Tibial artery (tissue), 4 donors: ENCODE measurements around the gene CDC16.

Experiments used
- DNase-seq, 2 donors: peaks; one replicate each; pipeline ENCODE4 v3.0.0-alpha.2; 2019
- H3K27ac ChIP-seq, 2 donors: fragments of 200-600 bp; sonication (generic) in 1 of 2; 1 replicate in 1 of 2; 2 replicates in 1 of 2; pipeline ENCODE4 v1.5.1; 2018 to 2019; ENCODE audit warnings: mild to moderate bottlenecking in 1 of 2
- H3K27me3 ChIP-seq, 2 donors: fragments of 200-600 bp; sonication (generic) in 1 of 2; one replicate each; pipeline versions ENCODE4 v1.5.1 to v1.6.0; 2016 to 2019
- H3K36me3 ChIP-seq, 3 donors: fragments of 200-600 bp; sonication (generic) in 2 of 3; one replicate each; pipeline ENCODE4 v1.5.1; 2016 to 2019; ENCODE audit warnings: mild to moderate bottlenecking in 2 of 3
- H3K4me1 ChIP-seq, 4 donors: fragments of 200-600 bp; sonication (generic) in 2 of 4; 1 replicate in 3 of 4; 2 replicates in 1 of 4; pipeline ENCODE4 v1.5.1; 2016 to 2019
- H3K4me3 ChIP-seq, 2 donors: fragments of 200-600 bp; sonication (generic) in 1 of 2; 1 replicate in 1 of 2; 2 replicates in 1 of 2; pipeline ENCODE4 v1.5.1; 2018 to 2019; ENCODE audit warnings: mild to moderate bottlenecking in 2 of 2
- H3K9me3 ChIP-seq, 3 donors: fragments of 200-600 bp; sonication (generic) in 1 of 3; one replicate each; pipeline ENCODE4 v1.5.1; 2016 to 2019
- intact Hi-C: fragments of 100-400 bp; cut with DNase I; formaldehyde crosslinking; loops from one replicate; pipeline ENCODE4 v1.15.0; 2023; ENCODE audit warnings: low total_unique reads
- TF ChIP-seq, protein P1 (sequence below), 2 experiments: fragments of 200-600 bp in 1 of 2; fragments of 450-650 bp in 1 of 2; IDR thresholded peaks; one replicate each; pipeline ENCODE4 v1.5.1; 2017 to 2019; ENCODE audit warnings: antibody characterized with exemption in 2 of 2, mild to moderate bottlenecking in 1 of 2, moderate library complexity in 1 of 2

The CDC16 gene

DNA sequence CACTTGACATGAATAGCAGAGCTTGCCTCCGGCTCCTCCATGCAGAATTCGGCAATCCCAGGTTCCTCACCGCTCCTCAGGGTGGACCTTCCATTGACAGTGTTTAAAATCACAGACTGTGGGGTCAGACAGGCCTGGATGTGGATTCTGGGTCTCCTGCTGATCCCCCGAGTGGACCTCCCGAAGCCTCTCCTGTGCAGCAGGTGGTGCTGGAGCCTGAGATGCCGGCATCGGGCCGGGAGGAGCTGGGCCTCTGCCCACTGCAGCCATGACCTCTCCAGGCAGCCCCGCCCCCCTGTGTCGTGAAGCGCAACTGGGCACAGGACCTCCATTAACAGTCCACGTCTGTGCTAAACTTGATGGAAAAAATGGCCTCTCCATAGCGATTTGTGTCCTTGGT lies 10.5 kb upstream of the CDC16 start:
- TF ChIP-seq, protein P1, sequence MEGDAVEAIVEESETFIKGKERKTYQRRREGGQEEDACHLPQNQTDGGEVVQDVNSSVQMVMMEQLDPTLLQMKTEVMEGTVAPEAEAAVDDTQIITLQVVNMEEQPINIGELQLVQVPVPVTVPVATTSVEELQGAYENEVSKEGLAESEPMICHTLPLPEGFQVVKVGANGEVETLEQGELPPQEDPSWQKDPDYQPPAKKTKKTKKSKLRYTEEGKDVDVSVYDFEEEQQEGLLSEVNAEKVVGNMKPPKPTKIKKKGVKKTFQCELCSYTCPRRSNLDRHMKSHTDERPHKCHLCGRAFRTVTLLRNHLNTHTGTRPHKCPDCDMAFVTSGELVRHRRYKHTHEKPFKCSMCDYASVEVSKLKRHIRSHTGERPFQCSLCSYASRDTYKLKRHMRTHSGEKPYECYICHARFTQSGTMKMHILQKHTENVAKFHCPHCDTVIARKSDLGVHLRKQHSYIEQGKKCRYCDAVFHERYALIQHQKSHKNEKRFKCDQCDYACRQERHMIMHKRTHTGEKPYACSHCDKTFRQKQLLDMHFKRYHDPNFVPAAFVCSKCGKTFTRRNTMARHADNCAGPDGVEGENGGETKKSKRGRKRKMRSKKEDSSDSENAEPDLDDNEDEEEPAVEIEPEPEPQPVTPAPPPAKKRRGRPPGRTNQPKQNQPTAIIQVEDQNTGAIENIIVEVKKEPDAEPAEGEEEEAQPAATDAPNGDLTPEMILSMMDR (IDR thresholded peaks at IDR 0.05), result no peak
- Histone ChIP-seq H3K36me3 (no peaks in the 10 kb centered on the region), H3K9me3 (no peaks in the 10 kb centered on the region), H3K4me3 (no peak overlapping the region), H3K27me3 (peaks cover 0 to 15% of the 10 kb centered on the region in 2 donors), H3K27ac (no peak overlapping the region), H3K4me1 (peaks cover 0 to 9% (median 2%) of the 10 kb centered on the region in 4 donors)
- intact Hi-C loops, result no loop called here
- no peak for DNase-seq

DNA sequence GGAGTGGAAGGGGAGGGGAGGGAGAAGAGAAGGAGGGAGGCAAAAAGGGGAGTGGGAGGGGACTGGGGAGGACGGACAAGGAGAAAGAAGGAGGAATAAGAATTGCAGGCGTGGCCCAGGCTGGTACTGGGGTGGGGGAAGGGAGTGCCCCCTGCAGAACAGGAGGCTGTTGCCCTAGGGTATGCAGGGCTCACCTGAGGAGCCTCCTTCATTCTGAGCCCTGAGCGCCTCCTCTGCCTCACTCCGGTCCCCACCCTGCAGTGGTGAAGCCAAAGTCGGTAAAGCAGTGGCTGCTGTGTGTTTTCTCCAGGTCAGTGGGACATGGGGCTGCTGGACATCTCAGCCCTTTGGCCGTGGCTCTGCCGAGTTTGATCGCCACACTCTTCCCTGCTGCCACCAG lies 9.1 kb upstream of the CDC16 start:
- TF ChIP-seq, protein P1 (IDR thresholded peaks at IDR 0.05), result no peak
- H3K4me1 ChIP-seq, result peaks cover 0 to 9% (median 2%) of the 10 kb centered on the region in 4 donors
- H3K4me3 ChIP-seq, result no peak overlapping the region
- intact Hi-C loops, result loop anchor here (2.0 kb wide), 1 partner anchor 277 kb away; no protein-coding TSS in a partner anchor
- DNase-seq, result no peak
- H3K27me3 ChIP-seq, result peaks cover 0 to 16% of the 10 kb centered on the region in 2 donors
- no peaks in the 10 kb centered on the region for H3K9me3 ChIP-seq
- no peak overlapping the region for H3K27ac ChIP-seq
- no peaks in the 10 kb centered on the region for H3K36me3 ChIP-seq

DNA sequence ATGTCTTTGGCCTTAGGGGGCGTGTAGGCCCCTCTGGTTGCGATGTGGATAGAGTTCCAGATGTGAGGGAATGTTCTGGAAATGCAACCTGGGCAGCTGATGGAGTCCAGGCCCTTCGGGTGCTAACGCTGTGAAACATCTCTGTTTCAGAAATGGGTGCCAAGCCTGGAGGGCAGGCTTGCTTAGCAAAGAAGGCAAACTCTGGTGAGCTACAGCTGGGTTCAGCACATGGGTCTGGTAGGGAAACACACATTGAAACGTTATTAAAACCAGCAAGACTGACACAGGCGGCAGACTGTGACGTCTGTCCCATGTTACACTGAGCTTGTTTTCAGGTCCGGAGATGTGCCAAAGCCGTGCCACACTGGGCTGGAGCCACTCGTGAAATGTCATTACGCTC lies 8.6 kb upstream of the CDC16 start:
- Histone ChIP-seq H3K4me1 (peaks cover 0 to 9% (median 2%) of the 10 kb centered on the region in 4 donors), H3K27me3 (peaks cover 0 to 16% of the 10 kb centered on the region in 2 donors), H3K4me3 (no peak overlapping the region), H3K9me3 (no peaks in the 10 kb centered on the region), H3K36me3 (no peaks in the 10 kb centered on the region), H3K27ac (no peak overlapping the region)
- intact Hi-C loops, result loop anchor here (2.0 kb wide), 1 partner anchor 277 kb away; no protein-coding TSS in a partner anchor
- TF ChIP-seq, protein P1 (IDR thresholded peaks at IDR 0.05), result no peak
- DNase-seq, result no peak

DNA sequence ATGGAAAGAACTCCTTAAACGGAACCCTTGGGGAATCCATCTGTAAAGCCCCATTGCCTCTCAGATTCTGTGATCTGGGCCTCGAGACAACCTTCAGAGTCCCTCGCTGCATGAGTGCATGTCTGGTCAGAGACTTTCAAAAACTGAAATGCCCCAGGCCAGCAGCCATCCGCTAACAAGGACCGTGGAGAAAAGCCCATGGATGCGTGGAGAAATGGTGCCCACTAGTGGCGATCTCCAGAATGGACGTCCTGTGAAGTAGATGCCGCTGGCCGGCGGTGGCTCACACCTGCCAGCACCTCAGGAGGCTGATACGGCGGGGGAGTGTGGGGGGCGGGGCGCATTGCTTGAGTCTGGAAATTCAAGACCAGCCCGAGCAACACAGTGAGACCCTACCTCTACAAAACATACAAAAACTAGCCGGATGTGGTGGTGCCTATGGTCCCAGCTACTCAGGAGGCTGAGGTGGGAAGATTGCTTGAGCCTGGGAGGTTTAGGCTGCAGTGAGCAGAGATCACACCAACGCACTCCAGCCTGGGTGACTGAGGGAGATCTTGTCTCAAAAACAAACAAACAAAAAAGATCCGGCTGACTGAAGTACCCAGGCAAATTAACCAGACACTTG lies 7.9 kb upstream of the CDC16 start:
- Histone ChIP-seq H3K27me3 (peaks cover 0 to 16% of the 10 kb centered on the region in 2 donors), H3K4me1 (peaks cover 0 to 9% (median 2%) of the 10 kb centered on the region in 4 donors), H3K4me3 (no peak overlapping the region), H3K9me3 (no peaks in the 10 kb centered on the region), H3K36me3 (no peaks in the 10 kb centered on the region), H3K27ac (no peak overlapping the region)
- DNase-seq, result peak; percentile 84 to 89
- TF ChIP-seq, protein P1 (IDR thresholded peaks at IDR 0.05), result peak; percentile 95 to 98
- intact Hi-C loops, result loop anchor here (2.0 kb wide), 1 partner anchor 278 kb away; no protein-coding TSS in a partner anchor

DNA sequence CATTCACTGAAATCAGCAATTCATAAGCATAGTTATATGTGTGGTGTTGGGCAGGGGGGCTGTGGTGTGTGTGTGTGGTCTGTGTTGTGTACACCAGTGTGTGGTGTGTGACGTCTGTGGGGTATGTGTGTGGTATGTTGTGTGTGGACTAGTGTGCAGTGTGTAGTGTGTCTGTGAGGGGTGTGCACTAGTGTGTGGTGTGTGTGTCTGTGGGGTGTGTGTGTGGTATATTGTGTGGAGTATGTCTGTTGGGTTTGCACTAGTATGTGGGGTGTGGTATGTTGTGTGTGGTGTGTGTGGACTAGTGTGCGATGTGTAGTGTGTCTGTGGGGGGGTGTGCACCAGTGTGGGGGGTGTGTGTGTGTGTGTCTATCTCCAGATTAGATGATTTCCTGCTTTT lies 7.2 kb upstream of the CDC16 start:
- DNase-seq, result no peak
- Histone ChIP-seq H3K4me3 (no peak overlapping the region), H3K27ac (no peak overlapping the region), H3K9me3 (no peaks in the 10 kb centered on the region), H3K27me3 (peaks cover 0 to 16% of the 10 kb centered on the region in 2 donors), H3K4me1 (peaks cover 0 to 9% (median 2%) of the 10 kb centered on the region in 4 donors), H3K36me3 (no peaks in the 10 kb centered on the region)
- TF ChIP-seq, protein P1 (IDR thresholded peaks at IDR 0.05), result no peak
- intact Hi-C loops, result loop anchor here (2.0 kb wide), 1 partner anchor 279 kb away; no protein-coding TSS in a partner anchor
